H1 (cell line): ENCODE results near the gene RAP1A. TPM values are rescaled to one million over a fixed set of nuclear protein-coding genes. Genes with fewer than 3 reads are reported as not detected.

ENCODE experiments used
- BACH1 ChIP-seq: IDR thresholded peaks from 2 replicates; pipeline ENCODE4 v1.6.1; 2012; ENCODE audit warnings: low read length, improper control_type of control experiment
- FOSL1 ChIP-seq: IDR thresholded peaks from 2 replicates; pipeline ENCODE4 v1.6.1; 2011; ENCODE audit warnings: mild to moderate bottlenecking, low read depth, low read length, moderate library complexity; ENCODE audit not compliant: insufficient read depth
- HDAC6 ChIP-seq: IDR thresholded peaks from one replicate; pipeline ENCODE4 v1.7.1; 2012; ENCODE audit warnings: low read depth, mild to moderate bottlenecking, inconsistent platforms, low read length, moderate library complexity
- PHF8 ChIP-seq: fragments of 200-600 bp; sonication (generic); conservative IDR thresholded peaks from 2 replicates; pipeline ENCODE4 v1.7.1; 2012; ENCODE audit warnings: low read depth, mild to moderate bottlenecking, inconsistent platforms, low read length, moderate library complexity
- POU5F1 ChIP-seq: IDR thresholded peaks from 2 replicates; pipeline ENCODE4 v1.6.1; 2011; ENCODE audit warnings: low read depth, mild to moderate bottlenecking, low read length, moderate library complexity
- SIRT6 ChIP-seq: IDR thresholded peaks from one replicate; pipeline ENCODE4 v1.7.1; 2012; ENCODE audit warnings: low read length, inconsistent platforms
- TEAD4 ChIP-seq: IDR thresholded peaks from 2 replicates; pipeline ENCODE4 v1.6.1; 2012; ENCODE audit warnings: low read depth, low read length, inconsistent platforms, mixed read lengths
- polyA plus RNA-seq, 7 experiments: library from polyadenylated mRNA; depleted of rRNA in 3 of 7; stranded (reverse) in 5 of 7; unstranded in 2 of 7; fragments of >200 nt in 5 of 7; fragments of 200-250 nt in 2 of 7; gene quantifications; 1 replicate in 5 of 7; 2 replicates in 1 of 7; 4 replicates in 1 of 7; pipeline versions ENCODE4 v1.2.1 to v1.2.3, GENCODE V29; 2011 to 2013; ENCODE audit warnings: missing spikeins in 2 of 7, mixed read lengths in 2 of 7
- total RNA-seq: library from RNA; stranded (reverse); fragmentation: NEBNext Ultra II Directional; extraction: Animal tissue kit (Norgen Biotek cat#: 25700); gene quantifications from 2 replicates; pipeline ENCODE4 v1.2.1, GENCODE V29; 2021
- TF ChIP-seq, protein P1 (sequence below): fragments of 300-600 bp; sonication (generic); IDR thresholded peaks from 2 replicates; pipeline ENCODE4 v1.7.1; 2012; ENCODE audit warnings: low read length, moderate library complexity, mild to moderate bottlenecking, inconsistent platforms; ENCODE audit not compliant: insufficient replicate concordance
- TF ChIP-seq, protein P2 (sequence below): IDR thresholded peaks from 2 replicates; pipeline ENCODE4 v1.6.1; 2012; ENCODE audit warnings: inconsistent platforms

Gene RAP1A
- total and polyA plus RNA-seq, 2 of the 8 experiments (the other 6 are each of a cell fraction or from before 2014, with no cell fraction given), result 10.9 to 35.8 TPM

DNA sequence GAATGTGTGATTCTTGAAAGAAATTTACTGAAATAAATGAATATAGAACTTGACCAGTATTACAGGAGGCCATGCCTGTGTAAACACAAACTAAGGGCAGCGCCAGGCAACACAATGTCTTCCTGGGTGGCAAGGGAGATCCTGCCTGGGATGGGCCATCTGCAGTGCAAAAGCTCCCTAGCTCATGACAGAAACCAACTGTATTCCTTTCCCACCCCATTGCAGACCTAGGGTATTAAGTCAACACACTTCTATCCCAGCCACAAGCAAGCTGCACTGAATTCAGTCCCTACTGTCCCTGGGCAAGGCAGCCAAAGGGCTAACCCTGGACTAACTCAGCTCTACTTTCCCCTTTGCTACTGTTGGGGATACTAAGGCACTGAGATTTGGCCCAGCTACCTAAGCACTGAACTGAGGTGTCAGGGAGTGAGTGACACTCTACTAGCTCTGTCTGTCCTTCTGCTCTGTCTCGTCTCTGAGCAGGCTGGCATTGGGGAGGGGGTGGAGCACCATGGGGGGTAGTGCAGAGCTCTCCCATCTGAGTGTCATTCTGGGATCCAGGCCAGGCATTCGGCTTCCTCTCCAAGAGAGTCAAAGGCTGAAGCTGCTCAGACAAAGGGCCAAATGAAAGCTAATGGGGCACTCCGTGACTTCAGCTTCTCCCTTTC, 117.1 kb downstream of the RAP1A start (continued):
- TF ChIP-seq, protein P1, sequence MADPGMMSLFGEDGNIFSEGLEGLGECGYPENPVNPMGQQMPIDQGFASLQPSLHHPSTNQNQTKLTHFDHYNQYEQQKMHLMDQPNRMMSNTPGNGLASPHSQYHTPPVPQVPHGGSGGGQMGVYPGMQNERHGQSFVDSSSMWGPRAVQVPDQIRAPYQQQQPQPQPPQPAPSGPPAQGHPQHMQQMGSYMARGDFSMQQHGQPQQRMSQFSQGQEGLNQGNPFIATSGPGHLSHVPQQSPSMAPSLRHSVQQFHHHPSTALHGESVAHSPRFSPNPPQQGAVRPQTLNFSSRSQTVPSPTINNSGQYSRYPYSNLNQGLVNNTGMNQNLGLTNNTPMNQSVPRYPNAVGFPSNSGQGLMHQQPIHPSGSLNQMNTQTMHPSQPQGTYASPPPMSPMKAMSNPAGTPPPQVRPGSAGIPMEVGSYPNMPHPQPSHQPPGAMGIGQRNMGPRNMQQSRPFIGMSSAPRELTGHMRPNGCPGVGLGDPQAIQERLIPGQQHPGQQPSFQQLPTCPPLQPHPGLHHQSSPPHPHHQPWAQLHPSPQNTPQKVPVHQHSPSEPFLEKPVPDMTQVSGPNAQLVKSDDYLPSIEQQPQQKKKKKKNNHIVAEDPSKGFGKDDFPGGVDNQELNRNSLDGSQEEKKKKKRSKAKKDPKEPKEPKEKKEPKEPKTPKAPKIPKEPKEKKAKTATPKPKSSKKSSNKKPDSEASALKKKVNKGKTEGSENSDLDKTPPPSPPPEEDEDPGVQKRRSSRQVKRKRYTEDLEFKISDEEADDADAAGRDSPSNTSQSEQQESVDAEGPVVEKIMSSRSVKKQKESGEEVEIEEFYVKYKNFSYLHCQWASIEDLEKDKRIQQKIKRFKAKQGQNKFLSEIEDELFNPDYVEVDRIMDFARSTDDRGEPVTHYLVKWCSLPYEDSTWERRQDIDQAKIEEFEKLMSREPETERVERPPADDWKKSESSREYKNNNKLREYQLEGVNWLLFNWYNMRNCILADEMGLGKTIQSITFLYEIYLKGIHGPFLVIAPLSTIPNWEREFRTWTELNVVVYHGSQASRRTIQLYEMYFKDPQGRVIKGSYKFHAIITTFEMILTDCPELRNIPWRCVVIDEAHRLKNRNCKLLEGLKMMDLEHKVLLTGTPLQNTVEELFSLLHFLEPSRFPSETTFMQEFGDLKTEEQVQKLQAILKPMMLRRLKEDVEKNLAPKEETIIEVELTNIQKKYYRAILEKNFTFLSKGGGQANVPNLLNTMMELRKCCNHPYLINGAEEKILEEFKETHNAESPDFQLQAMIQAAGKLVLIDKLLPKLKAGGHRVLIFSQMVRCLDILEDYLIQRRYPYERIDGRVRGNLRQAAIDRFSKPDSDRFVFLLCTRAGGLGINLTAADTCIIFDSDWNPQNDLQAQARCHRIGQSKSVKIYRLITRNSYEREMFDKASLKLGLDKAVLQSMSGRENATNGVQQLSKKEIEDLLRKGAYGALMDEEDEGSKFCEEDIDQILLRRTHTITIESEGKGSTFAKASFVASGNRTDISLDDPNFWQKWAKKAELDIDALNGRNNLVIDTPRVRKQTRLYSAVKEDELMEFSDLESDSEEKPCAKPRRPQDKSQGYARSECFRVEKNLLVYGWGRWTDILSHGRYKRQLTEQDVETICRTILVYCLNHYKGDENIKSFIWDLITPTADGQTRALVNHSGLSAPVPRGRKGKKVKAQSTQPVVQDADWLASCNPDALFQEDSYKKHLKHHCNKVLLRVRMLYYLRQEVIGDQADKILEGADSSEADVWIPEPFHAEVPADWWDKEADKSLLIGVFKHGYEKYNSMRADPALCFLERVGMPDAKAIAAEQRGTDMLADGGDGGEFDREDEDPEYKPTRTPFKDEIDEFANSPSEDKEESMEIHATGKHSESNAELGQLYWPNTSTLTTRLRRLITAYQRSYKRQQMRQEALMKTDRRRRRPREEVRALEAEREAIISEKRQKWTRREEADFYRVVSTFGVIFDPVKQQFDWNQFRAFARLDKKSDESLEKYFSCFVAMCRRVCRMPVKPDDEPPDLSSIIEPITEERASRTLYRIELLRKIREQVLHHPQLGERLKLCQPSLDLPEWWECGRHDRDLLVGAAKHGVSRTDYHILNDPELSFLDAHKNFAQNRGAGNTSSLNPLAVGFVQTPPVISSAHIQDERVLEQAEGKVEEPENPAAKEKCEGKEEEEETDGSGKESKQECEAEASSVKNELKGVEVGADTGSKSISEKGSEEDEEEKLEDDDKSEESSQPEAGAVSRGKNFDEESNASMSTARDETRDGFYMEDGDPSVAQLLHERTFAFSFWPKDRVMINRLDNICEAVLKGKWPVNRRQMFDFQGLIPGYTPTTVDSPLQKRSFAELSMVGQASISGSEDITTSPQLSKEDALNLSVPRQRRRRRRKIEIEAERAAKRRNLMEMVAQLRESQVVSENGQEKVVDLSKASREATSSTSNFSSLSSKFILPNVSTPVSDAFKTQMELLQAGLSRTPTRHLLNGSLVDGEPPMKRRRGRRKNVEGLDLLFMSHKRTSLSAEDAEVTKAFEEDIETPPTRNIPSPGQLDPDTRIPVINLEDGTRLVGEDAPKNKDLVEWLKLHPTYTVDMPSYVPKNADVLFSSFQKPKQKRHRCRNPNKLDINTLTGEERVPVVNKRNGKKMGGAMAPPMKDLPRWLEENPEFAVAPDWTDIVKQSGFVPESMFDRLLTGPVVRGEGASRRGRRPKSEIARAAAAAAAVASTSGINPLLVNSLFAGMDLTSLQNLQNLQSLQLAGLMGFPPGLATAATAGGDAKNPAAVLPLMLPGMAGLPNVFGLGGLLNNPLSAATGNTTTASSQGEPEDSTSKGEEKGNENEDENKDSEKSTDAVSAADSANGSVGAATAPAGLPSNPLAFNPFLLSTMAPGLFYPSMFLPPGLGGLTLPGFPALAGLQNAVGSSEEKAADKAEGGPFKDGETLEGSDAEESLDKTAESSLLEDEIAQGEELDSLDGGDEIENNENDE, result no peak
- TF ChIP-seq HDAC6, result no peak
- TF ChIP-seq TEAD4, result no peak
- no peak for TF ChIP-seq SIRT6
- no peak for TF ChIP-seq FOSL1
- TF ChIP-seq PHF8, result no peak
- TF ChIP-seq BACH1, result no peak
- TF ChIP-seq, protein P2, sequence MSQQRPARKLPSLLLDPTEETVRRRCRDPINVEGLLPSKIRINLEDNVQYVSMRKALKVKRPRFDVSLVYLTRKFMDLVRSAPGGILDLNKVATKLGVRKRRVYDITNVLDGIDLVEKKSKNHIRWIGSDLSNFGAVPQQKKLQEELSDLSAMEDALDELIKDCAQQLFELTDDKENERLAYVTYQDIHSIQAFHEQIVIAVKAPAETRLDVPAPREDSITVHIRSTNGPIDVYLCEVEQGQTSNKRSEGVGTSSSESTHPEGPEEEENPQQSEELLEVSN, result no peak
- no peak for TF ChIP-seq POU5F1
